Neural cell (in vitro differentiated cells): ENCODE data around the gene OR1A2. TPM values are rescaled to one million over a fixed set of nuclear protein-coding genes. Genes with fewer than 3 reads are reported as not detected.

Source experiments
- H2AFZ ChIP-seq: fragments of 200-600, 300-800 bp; sonication (generic), shearing (Covaris generic); 2 replicates; pipeline ENCODE4 v1.6.0; 2014; ENCODE audit warnings: low read depth, mild to moderate bottlenecking, antibody characterized with exemption, low read length, moderate library complexity
- H3F3A ChIP-seq: fragments of 200-600 bp; shearing (Covaris generic); 2 replicates; pipeline ENCODE4 v1.6.1; 2016; ENCODE audit warnings: mild to moderate bottlenecking, moderate library complexity, mixed read lengths, antibody characterized with exemption, low read length; ENCODE audit not compliant: insufficient read depth, poor library complexity, severe bottlenecking
- H3K27ac ChIP-seq: fragments of 200-600, 300-800 bp; sonication (generic), shearing (Covaris generic); 2 replicates; pipeline ENCODE4 v1.5.1; 2014; ENCODE audit warnings: mild to moderate bottlenecking, low read length, moderate library complexity
- H3K27me3 ChIP-seq: fragments of 300-800, 200-600 bp; sonication (generic), shearing (Covaris generic); 2 replicates; pipeline ENCODE4 v1.6.0; 2014; ENCODE audit warnings: mild to moderate bottlenecking, low read depth, low read length, moderate library complexity; ENCODE audit not compliant: insufficient read depth
- H3K36me3 ChIP-seq: fragments of 300-800, 200-600 bp; sonication (generic), shearing (Covaris generic); 2 replicates; pipeline ENCODE4 v1.5.1; 2014; ENCODE audit warnings: mild to moderate bottlenecking, antibody characterized with exemption, low read length, moderate library complexity; ENCODE audit not compliant: insufficient read depth
- H3K4me2 ChIP-seq: fragments of 300-800, 200-600 bp; sonication (generic), shearing (Covaris generic); 2 replicates; pipeline ENCODE4 v1.6.0; 2014; ENCODE audit warnings: mild to moderate bottlenecking, low read length
- H3K4me3 ChIP-seq: fragments of 300-800, 200-600 bp; sonication (generic), shearing (Covaris generic); 2 replicates; pipeline ENCODE4 v1.5.1; 2014; ENCODE audit warnings: mild to moderate bottlenecking, low read length, moderate library complexity
- H3K79me2 ChIP-seq: fragments of 200-600 bp; shearing (Covaris generic); replicated peaks from 2 replicates; pipeline ENCODE4 v1.6.0; 2014; ENCODE audit warnings: mild to moderate bottlenecking, low read length, moderate library complexity; ENCODE audit not compliant: insufficient read depth
- H3K9ac ChIP-seq: fragments of 300-800, 200-600 bp; sonication (generic), shearing (Covaris generic); 2 replicates; pipeline ENCODE4 v1.6.1; 2016; ENCODE audit warnings: mild to moderate bottlenecking, low read length, mixed read lengths
- H3K9me2 ChIP-seq: fragments of 200-600 bp; shearing (Covaris generic); 2 replicates; pipeline ENCODE4 v1.6.1; 2016; ENCODE audit warnings: mild to moderate bottlenecking, low read length, mixed read lengths; ENCODE audit not compliant: insufficient read depth
- H3K9me3 ChIP-seq: fragments of 200-600, 300-800 bp; sonication (generic), shearing (Covaris generic); 2 replicates; pipeline ENCODE4 v1.6.1; 2016; ENCODE audit warnings: mild to moderate bottlenecking, mixed run types, low read length, moderate library complexity, mixed read lengths
- H4K20me1 ChIP-seq: fragments of 200-600 bp; shearing (Covaris generic); 2 replicates; pipeline ENCODE4 v1.6.1; 2016; ENCODE audit warnings: mild to moderate bottlenecking, mixed run types; ENCODE audit not compliant: insufficient read depth
- CTCF ChIP-seq: fragments of 450-650 bp; IDR thresholded peaks from 2 replicates; pipeline ENCODE4 v1.5.1; 2014; ENCODE audit warnings: antibody characterized with exemption, mild to moderate bottlenecking, moderate library complexity; ENCODE audit not compliant: poor library complexity, severe bottlenecking
- EP300 ChIP-seq: fragments of 450-650 bp; conservative IDR thresholded peaks from 2 replicates; pipeline ENCODE4 v1.6.1; 2014; ENCODE audit warnings: antibody characterized with exemption, mild to moderate bottlenecking, moderate library complexity; ENCODE audit not compliant: poor library complexity, severe bottlenecking
- EZH2 ChIP-seq: fragments of 200-600, 300-800 bp; shearing (Covaris generic), sonication (generic); IDR thresholded peaks from 2 replicates; pipeline ENCODE4 v1.6.1; 2014; ENCODE audit warnings: antibody characterized with exemption, low read length, borderline replicate concordance, mild to moderate bottlenecking; ENCODE audit not compliant: insufficient read depth, poor library complexity, severe bottlenecking
- MXI1 ChIP-seq: fragments of 450-650 bp; conservative IDR thresholded peaks from 2 replicates; pipeline ENCODE4 v1.6.1; 2014; ENCODE audit warnings: antibody characterized with exemption, mild to moderate bottlenecking; ENCODE audit not compliant: poor library complexity, severe bottlenecking
- POLR2AphosphoS5 ChIP-seq: IDR thresholded peaks from 2 replicates; pipeline ENCODE4 v1.6.1; 2012
- RAD21 ChIP-seq: fragments of 450-650 bp; conservative IDR thresholded peaks from 2 replicates; pipeline ENCODE4 v1.6.1; 2014; ENCODE audit warnings: antibody characterized with exemption, mild to moderate bottlenecking, moderate library complexity
- REST ChIP-seq: IDR thresholded peaks from 2 replicates; pipeline ENCODE4 v1.6.1; 2012; ENCODE audit warnings: borderline replicate concordance
- SMC3 ChIP-seq: fragments of 450-650 bp; conservative IDR thresholded peaks from 2 replicates; pipeline ENCODE4 v1.6.1; 2014; ENCODE audit warnings: antibody characterized with exemption, mild to moderate bottlenecking, moderate library complexity; ENCODE audit not compliant: poor library complexity
- TAF1 ChIP-seq: IDR thresholded peaks from 2 replicates; pipeline ENCODE4 v1.6.1; 2012; ENCODE audit warnings: low read depth
- polyA plus RNA-seq: library from polyadenylated mRNA; depleted of rRNA; stranded (reverse); fragments of >200 nt; gene quantifications from 2 replicates; pipeline ENCODE4 v1.2.3, GENCODE V29; 2014

OR1A2 gene
- polyA plus RNA-seq, 1 donor from 2014 or later, result not detected

GRCh38 chr17:3167574-3167973 is 29.7 kb upstream of the OR1A2 start:
- no peaks in the 10 kb centered on the region for H3K9me2 ChIP-seq
- TF ChIP-seq EZH2 (no peak), SMC3 (no peak), CTCF (no peak), REST (no peak), MXI1 (no peak)
- H3K27ac ChIP-seq, result no peak overlapping the region
- H3K27me3 ChIP-seq, result no peaks in the 10 kb centered on the region
- no peak overlapping the region for H3K9ac ChIP-seq
- H3F3A ChIP-seq, result no peaks in the 10 kb centered on the region
- H2AFZ ChIP-seq, result no peak overlapping the region
- no peaks in the 10 kb centered on the region for H3K36me3 ChIP-seq
- no peaks in the 10 kb centered on the region for H4K20me1 ChIP-seq
- no peak overlapping the region for H3K4me2 ChIP-seq
- H3K9me3 ChIP-seq, result peaks cover 9% of the 10 kb centered on the region
- H3K79me2 ChIP-seq, result no peaks in the 10 kb centered on the region
- H3K4me3 ChIP-seq, result no peak overlapping the region

- Histone ChIP-seq H3K9me2 (no peaks in the 10 kb centered on the region), H3K4me3 (no peak overlapping the region), H3K27ac (no peak overlapping the region), H3F3A (no peaks in the 10 kb centered on the region), H3K4me2 (no peak overlapping the region), H3K9me3 (no peaks in the 10 kb centered on the region), H3K36me3 (no peaks in the 10 kb centered on the region), H3K79me2 (no peaks in the 10 kb centered on the region), H2AFZ (no peak overlapping the region), H4K20me1 (no peaks in the 10 kb centered on the region), H3K9ac (no peak overlapping the region), H3K27me3 (no peaks in the 10 kb centered on the region)
- TF ChIP-seq RAD21 (no peak), TAF1 (no peak), EP300 (no peak), EZH2 (no peak), REST (no peak), MXI1 (no peak), POLR2AphosphoS5 (no peak), SMC3 (no peak), CTCF (no peak)
Observed at GRCh38 chr17:3189961-3190360, 7.4 kb upstream of the OR1A2 start.
